WTC11 (cell line): ENCODE data around the gene HMX3. TPM values are rescaled to one million over a fixed set of nuclear protein-coding genes. Genes with fewer than 3 reads are reported as not detected.

ENCODE experiments used
- ATAC-seq: fragments of 200-7000 bp; cut with Tn5 transposase; 2 replicates; pipeline ENCODE4 v1.10.0; 2021; ENCODE audit warnings: mild to moderate bottlenecking, moderate library complexity
- CTCF ChIA-PET: fragments of 300-600 bp; sonication (Branson Sonifier 250); formaldehyde crosslinking; loops from one replicate; lab custom pipeline; 2021; ENCODE audit warnings: antibody characterized with exemption; lab: Charles Lee
- POLR2A ChIA-PET: fragments of 350-600 bp; sonication (Branson Sonifier 250); formaldehyde crosslinking; loops from one replicate; lab custom pipeline; 2021; ENCODE audit warnings: antibody characterized with exemption; lab: Charles Lee
- DNase-seq: peaks from one replicate; pipeline ENCODE4 v3.0.0; 2021; ENCODE audit warnings: low spot score
- H3K27ac Mint-ChIP-seq: 2 replicates; pipeline ENCODE4 v1.8.0; 2021; ENCODE audit warnings: mixed read lengths
- H3K27me3 Mint-ChIP-seq: 2 replicates; pipeline ENCODE4 v1.8.0; 2021; ENCODE audit warnings: low read depth, mild to moderate bottlenecking, moderate library complexity, mixed read lengths
- H3K36me3 Mint-ChIP-seq: 2 replicates; pipeline ENCODE4 v1.8.0; 2021; ENCODE audit warnings: mixed read lengths
- H3K4me1 Mint-ChIP-seq: 2 replicates; pipeline ENCODE4 v1.8.0; 2022; ENCODE audit warnings: mixed read lengths
- H3K4me3 Mint-ChIP-seq: 2 replicates; pipeline ENCODE4 v1.8.0; 2021; ENCODE audit warnings: mild to moderate bottlenecking, moderate library complexity, mixed read lengths
- H3K9me3 Mint-ChIP-seq: 2 replicates; pipeline ENCODE4 v1.8.0; 2021; ENCODE audit warnings: mixed read lengths
- CBFB ChIP-seq: sonication (generic); formaldehyde crosslinking; IDR thresholded peaks from 2 replicates; pipeline ENCODE4 v1.8.1; 2022; ENCODE audit warnings: mild to moderate bottlenecking, low read depth, missing genetic modification reagents
- E2F1 ChIP-seq: sonication (generic); formaldehyde crosslinking; IDR thresholded peaks from 2 replicates; pipeline ENCODE4 v1.8.0; 2022; ENCODE audit warnings: mild to moderate bottlenecking, missing genetic modification reagents
- FOXK1 ChIP-seq: sonication (generic); formaldehyde crosslinking; IDR thresholded peaks from 2 replicates; pipeline ENCODE4 v1.8.0; 2022; ENCODE audit warnings: mild to moderate bottlenecking, moderate library complexity, missing genetic modification reagents
- GABPB1 ChIP-seq: sonication (generic); formaldehyde crosslinking; IDR thresholded peaks from 2 replicates; pipeline ENCODE4 v1.8.1; 2023; ENCODE audit warnings: mild to moderate bottlenecking, missing genetic modification reagents
- MYBL2 ChIP-seq: sonication (generic); formaldehyde crosslinking; IDR thresholded peaks from 2 replicates; pipeline ENCODE4 v1.8.1; 2023; ENCODE audit warnings: mild to moderate bottlenecking, moderate library complexity, missing genetic modification reagents
- NFE2L1 ChIP-seq: sonication (generic); formaldehyde crosslinking; IDR thresholded peaks from 2 replicates; pipeline ENCODE4 v1.8.1; 2023; ENCODE audit warnings: missing genetic modification reagents
- OVOL2 ChIP-seq: fragments of 250-450 bp; sonication (Bioruptor Pico); IDR thresholded peaks from 2 replicates; pipeline ENCODE4 v1.9.0; 2021; ENCODE audit warnings: mild to moderate bottlenecking, borderline replicate concordance
- SMAD3 ChIP-seq: sonication (generic); formaldehyde crosslinking; IDR thresholded peaks from 2 replicates; pipeline ENCODE4 v1.8.0; 2022; ENCODE audit warnings: missing genetic modification reagents, mild to moderate bottlenecking, borderline replicate concordance
- TEAD4 ChIP-seq: sonication (generic); formaldehyde crosslinking; IDR thresholded peaks from 2 replicates; pipeline ENCODE4 v1.8.0; 2022; ENCODE audit warnings: mild to moderate bottlenecking, missing genetic modification reagents
- ZNF317 ChIP-seq: sonication (generic); formaldehyde crosslinking; IDR thresholded peaks from 2 replicates; pipeline ENCODE4 v1.8.1; 2023; ENCODE audit warnings: low read depth, mild to moderate bottlenecking, moderate library complexity, missing genetic modification reagents, borderline replicate concordance
- ZNF512 ChIP-seq: sonication (generic); formaldehyde crosslinking; IDR thresholded peaks from 2 replicates; pipeline ENCODE4 v1.8.1; 2022; ENCODE audit warnings: missing genetic modification reagents, borderline replicate concordance
- total RNA-seq: library from RNA; stranded (reverse); gene quantifications from 3 replicates; pipeline ENCODE4 v1.2.3, GENCODE V29; 2021
- TF ChIP-seq, protein P1 (sequence below): sonication (generic); formaldehyde crosslinking; IDR thresholded peaks from 2 replicates; pipeline ENCODE4 v1.8.1; 2023; ENCODE audit warnings: mild to moderate bottlenecking, missing genetic modification reagents, borderline replicate concordance
- TF ChIP-seq, protein P2 (sequence below): sonication (generic); formaldehyde crosslinking; IDR thresholded peaks from 2 replicates; pipeline ENCODE4 v1.8.1; 2023; ENCODE audit warnings: mild to moderate bottlenecking, missing genetic modification reagents
- TF ChIP-seq, protein P3 (sequence below): sonication (generic); formaldehyde crosslinking; conservative IDR thresholded peaks from 2 replicates; pipeline ENCODE4 v1.8.1; 2022; ENCODE audit warnings: mild to moderate bottlenecking, missing genetic modification reagents
- TF ChIP-seq, protein P4 (sequence below): fragments of 200-600 bp; IDR thresholded peaks from 2 replicates; pipeline ENCODE4 v1.8.0; 2022; ENCODE audit warnings: antibody characterized with exemption

HMX3 gene
- total RNA-seq, 1 experiment from 2014 or later = not detected

GRCh38 chr10:123139521-123140163 is 3.9 kb downstream of the HMX3 start:
- peak overlapping the region; percentile 61 for H3K4me3 Mint-ChIP-seq
- peak; percentile 73 for DNase-seq
- CTCF ChIA-PET = interaction anchor here (0.8 to 1.6 kb wide), 5 partner anchors 8 to 240 kb away, joined by 3 to 7 read pairs (median 6); partner anchors contain the start of genes BUB3 and HMX2
- ATAC-seq = peak; percentile 5
- H3K27me3 Mint-ChIP-seq = peaks cover 97% of the 10 kb centered on the region
- peaks cover 3% of the 10 kb centered on the region; the same call in 1 of the 2 replicates for H3K36me3 Mint-ChIP-seq
- POLR2A ChIA-PET = interaction anchor here (0.6 to 1.1 kb wide), 4 partner anchors 9 to 129 kb away, joined by 3 to 4 read pairs (median 3); no protein-coding TSS in a partner anchor
- no peaks in the 10 kb centered on the region for H3K9me3 Mint-ChIP-seq
- no peak overlapping the region for H3K27ac Mint-ChIP-seq
- H3K4me1 Mint-ChIP-seq = peaks cover 58% of the 10 kb centered on the region
- TF ChIP-seq GABPB1 (peak; percentile 36; the same call in 1 of the 2 replicates), NFE2L1 (0 out of 2 replicates have a peak, but pooled peaks have one; percentile 18), ZNF512 (no peak)
- TF ChIP-seq, all 79 proteins: peak for 2

DNA sequence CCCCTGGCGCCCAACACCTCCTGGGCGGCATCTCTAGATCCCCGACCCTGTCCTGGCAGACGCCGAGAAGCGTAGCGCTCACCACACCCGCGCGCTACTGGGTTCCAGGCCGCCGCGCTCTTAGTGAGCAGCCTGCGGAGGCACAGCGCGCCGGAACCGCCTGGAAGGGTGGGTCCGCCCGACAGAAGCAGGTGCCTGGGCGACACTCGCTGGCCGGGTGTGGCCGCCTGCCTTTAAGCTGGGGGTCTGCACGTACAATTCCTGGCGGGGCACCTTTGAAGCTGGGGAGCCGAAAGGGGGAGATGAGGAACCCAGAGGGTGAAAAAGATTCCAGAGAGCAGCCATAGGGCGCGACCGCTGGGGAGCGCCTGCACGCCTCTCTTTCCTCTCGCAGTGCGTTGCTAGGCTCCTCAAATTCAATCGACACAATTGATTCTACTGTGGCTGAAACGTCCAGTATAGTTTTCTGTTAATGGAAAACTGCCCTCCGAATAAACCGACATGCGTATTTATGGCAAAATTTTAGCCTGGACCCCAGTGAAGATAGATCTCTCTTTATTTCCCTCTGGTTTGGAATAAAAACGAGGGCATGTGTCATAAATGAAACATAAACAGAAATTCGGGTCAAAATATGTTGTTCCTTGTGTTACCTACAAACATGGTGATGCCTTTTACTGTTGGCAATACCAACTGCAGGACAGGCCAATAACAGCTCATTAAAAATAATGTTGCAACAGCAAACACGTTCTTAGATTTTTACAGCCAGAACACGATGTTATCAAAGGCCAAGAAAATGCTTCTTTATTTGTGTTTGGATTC is 4.6 kb downstream of the HMX3 start:
- DNase-seq (peak; percentile 56), ATAC-seq (peak; percentile 2)
- TF ChIP-seq ZNF317 (CRISPR knock-in tag) = no peak
- TF ChIP-seq, protein P1, sequence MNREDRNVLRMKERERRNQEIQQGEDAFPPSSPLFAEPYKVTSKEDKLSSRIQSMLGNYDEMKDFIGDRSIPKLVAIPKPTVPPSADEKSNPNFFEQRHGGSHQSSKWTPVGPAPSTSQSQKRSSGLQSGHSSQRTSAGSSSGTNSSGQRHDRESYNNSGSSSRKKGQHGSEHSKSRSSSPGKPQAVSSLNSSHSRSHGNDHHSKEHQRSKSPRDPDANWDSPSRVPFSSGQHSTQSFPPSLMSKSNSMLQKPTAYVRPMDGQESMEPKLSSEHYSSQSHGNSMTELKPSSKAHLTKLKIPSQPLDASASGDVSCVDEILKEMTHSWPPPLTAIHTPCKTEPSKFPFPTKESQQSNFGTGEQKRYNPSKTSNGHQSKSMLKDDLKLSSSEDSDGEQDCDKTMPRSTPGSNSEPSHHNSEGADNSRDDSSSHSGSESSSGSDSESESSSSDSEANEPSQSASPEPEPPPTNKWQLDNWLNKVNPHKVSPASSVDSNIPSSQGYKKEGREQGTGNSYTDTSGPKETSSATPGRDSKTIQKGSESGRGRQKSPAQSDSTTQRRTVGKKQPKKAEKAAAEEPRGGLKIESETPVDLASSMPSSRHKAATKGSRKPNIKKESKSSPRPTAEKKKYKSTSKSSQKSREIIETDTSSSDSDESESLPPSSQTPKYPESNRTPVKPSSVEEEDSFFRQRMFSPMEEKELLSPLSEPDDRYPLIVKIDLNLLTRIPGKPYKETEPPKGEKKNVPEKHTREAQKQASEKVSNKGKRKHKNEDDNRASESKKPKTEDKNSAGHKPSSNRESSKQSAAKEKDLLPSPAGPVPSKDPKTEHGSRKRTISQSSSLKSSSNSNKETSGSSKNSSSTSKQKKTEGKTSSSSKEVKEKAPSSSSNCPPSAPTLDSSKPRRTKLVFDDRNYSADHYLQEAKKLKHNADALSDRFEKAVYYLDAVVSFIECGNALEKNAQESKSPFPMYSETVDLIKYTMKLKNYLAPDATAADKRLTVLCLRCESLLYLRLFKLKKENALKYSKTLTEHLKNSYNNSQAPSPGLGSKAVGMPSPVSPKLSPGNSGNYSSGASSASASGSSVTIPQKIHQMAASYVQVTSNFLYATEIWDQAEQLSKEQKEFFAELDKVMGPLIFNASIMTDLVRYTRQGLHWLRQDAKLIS (CRISPR knock-in tag) = no peak
- no peak for TF ChIP-seq OVOL2 (CRISPR knock-in tag)
- no peak for TF ChIP-seq CBFB (CRISPR knock-in tag)
- no peak for TF ChIP-seq TEAD4 (CRISPR knock-in tag)
- TF ChIP-seq E2F1 (CRISPR knock-in tag) = no peak
- TF ChIP-seq SMAD3 = no peak
- no peak for TF ChIP-seq FOXK1
- TF ChIP-seq, protein P2, sequence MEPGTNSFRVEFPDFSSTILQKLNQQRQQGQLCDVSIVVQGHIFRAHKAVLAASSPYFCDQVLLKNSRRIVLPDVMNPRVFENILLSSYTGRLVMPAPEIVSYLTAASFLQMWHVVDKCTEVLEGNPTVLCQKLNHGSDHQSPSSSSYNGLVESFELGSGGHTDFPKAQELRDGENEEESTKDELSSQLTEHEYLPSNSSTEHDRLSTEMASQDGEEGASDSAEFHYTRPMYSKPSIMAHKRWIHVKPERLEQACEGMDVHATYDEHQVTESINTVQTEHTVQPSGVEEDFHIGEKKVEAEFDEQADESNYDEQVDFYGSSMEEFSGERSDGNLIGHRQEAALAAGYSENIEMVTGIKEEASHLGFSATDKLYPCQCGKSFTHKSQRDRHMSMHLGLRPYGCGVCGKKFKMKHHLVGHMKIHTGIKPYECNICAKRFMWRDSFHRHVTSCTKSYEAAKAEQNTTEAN (CRISPR knock-in tag) = no peak
- TF ChIP-seq, protein P3, sequence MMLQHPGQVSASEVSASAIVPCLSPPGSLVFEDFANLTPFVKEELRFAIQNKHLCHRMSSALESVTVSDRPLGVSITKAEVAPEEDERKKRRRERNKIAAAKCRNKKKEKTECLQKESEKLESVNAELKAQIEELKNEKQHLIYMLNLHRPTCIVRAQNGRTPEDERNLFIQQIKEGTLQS (CRISPR knock-in tag) = no peak
- no peak for TF ChIP-seq MYBL2
- TF ChIP-seq, protein P4, sequence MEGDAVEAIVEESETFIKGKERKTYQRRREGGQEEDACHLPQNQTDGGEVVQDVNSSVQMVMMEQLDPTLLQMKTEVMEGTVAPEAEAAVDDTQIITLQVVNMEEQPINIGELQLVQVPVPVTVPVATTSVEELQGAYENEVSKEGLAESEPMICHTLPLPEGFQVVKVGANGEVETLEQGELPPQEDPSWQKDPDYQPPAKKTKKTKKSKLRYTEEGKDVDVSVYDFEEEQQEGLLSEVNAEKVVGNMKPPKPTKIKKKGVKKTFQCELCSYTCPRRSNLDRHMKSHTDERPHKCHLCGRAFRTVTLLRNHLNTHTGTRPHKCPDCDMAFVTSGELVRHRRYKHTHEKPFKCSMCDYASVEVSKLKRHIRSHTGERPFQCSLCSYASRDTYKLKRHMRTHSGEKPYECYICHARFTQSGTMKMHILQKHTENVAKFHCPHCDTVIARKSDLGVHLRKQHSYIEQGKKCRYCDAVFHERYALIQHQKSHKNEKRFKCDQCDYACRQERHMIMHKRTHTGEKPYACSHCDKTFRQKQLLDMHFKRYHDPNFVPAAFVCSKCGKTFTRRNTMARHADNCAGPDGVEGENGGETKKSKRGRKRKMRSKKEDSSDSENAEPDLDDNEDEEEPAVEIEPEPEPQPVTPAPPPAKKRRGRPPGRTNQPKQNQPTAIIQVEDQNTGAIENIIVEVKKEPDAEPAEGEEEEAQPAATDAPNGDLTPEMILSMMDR = no peak
- peaks cover 3% of the 10 kb centered on the region; the same call in 1 of the 2 replicates for H3K36me3 Mint-ChIP-seq
- peak overlapping the region; percentile 61 for H3K4me3 Mint-ChIP-seq
- peaks cover 98% of the 10 kb centered on the region for H3K27me3 Mint-ChIP-seq
- ChIA-PET CTCF (interaction anchor here (0.8 to 1.8 kb wide), 8 partner anchors 7 to 239 kb away, joined by 3 to 9 read pairs (median 6); partner anchors contain the start of genes BUB3 and HMX2), POLR2A (interaction anchor here (1.0 to 1.1 kb wide), 3 partner anchors 8 to 10 kb away, joined by 3 to 4 read pairs (median 3); no protein-coding TSS in a partner anchor)
- no peak overlapping the region for H3K27ac Mint-ChIP-seq
- no peaks in the 10 kb centered on the region for H3K9me3 Mint-ChIP-seq
- peaks cover 64% of the 10 kb centered on the region for H3K4me1 Mint-ChIP-seq
